Head of caudate nucleus (tissue), 42 donors: ENCODE results near the gene DOC2B.
"Not testable (repeated sequence)": the region's sequence is repeated elsewhere in the genome, so short reads cannot be mapped to it uniquely, and the experiment has no call there.

Experiments used
- DNase-seq, 42 donors: peaks; one replicate each; pipeline versions ENCODE4 v3.0.0 to v3.0.0-alpha.2; 2020 to 2021; ENCODE audit warnings: mixed read lengths in 7 of 42
- intact Hi-C: fragments of 100-400 bp; cut with DNase I; formaldehyde crosslinking; loops from one replicate; pipeline ENCODE4 v1.15.0; 2022

The DOC2B gene

GRCh38 chr17:177155-177554 is 4.3 kb downstream of the DOC2B start:
- no peak for DNase-seq
- intact Hi-C loops, result no loop called here

GRCh38 chr17:173166-173911 is 8.1 kb downstream of the DOC2B start:
- DNase-seq, result no peak
- intact Hi-C loops, result no loop called here

GRCh38 chr17:172401-172800 is 9.0 kb downstream of the DOC2B start:
- DNase-seq, result no peak

DNA sequence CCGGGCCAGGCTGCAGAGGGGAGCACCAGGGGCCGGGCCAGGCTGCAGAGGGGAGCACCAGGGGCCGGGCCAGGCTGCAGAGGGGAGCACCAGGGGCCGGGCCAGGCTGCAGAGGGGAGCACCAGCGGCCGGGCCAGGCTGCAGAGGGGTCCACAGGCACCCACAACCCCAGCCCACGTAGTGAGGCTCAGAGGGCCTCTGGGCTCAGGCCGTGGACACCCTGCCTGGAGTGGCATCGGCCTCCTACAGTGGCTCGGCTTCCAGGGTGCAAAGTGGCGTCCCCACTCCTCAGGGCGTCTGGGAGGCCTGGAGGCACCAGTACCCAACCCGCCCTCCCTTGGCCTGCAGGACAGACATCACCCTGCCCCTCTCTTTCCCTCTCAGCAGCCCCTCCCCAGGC is 9.6 kb downstream of the DOC2B start:
- intact Hi-C loops, result no loop called here
- DNase-seq, result no peak

More at GRCh38 chr17:172401-172800, 9.0 kb downstream of the DOC2B start:
- intact Hi-C loops, result no loop called here

DNA sequence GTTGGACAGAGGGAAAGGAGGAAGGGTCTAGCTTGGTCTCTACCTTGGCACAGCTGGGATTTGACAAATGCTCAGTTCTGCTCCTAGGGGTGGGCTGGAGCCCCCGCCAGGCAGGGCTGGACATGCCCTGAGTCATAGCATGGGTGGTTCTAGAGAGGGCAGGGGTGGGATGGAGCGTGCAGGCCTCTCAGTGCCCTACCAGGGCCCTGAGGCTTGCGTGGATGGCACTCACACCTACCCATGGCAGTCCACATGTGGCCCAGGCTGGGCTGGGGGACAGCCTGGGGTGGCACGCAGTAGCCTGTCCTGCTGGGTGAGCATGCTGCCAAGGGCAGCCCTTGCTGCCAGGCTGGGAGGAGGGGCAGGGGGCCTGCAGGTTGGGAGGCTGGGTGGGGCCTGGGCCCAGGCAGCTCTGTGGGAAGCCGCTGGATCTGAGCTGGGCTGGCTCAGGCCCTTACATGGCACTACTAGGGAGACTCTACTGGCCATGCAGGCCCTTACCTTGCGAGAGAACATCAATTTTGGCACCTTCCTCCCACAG is 11.2 kb downstream of the DOC2B start:
- intact Hi-C loops, result no loop called here
- DNase-seq, result no peak

DNA sequence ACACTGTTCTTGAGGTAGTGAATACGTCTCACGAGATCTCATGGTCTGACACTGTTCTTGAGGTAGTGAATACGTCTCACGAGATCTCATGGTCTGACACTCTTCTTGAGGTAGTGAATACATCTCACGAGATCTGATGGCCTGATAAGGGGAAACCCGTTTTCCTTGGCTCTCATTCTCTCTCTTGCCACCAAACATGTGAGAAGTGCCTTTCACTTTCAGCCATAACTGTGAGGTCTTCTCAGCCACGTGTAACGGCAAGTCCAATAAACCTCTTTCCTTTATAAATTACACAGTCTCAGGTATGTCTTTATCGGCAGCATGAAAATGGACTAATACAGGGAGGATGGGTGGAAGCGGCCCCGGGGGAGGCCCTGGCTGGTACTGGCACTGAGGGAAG is 12.8 kb downstream of the DOC2B start:
- intact Hi-C loops, DNase-seq: not testable (repeated sequence)

- DNase-seq, result no peak
- intact Hi-C loops, result no loop called here
Measured at GRCh38 chr17:165939-166338, 15.5 kb downstream of the DOC2B start.

- intact Hi-C loops, result loop anchor here (5.0 kb wide), 1 partner anchor 218 kb away; no protein-coding TSS in a partner anchor
- DNase-seq, result peak; percentile 49 to 88 (median 74)
Measured at GRCh38 chr17:164303-165235, 16.9 kb downstream of the DOC2B start.

- intact Hi-C loops, result loop anchor here (5.0 kb wide), 1 partner anchor 219 kb away; no protein-coding TSS in a partner anchor
- DNase-seq, result no peak
Measured at GRCh38 chr17:163514-164098, 17.8 kb downstream of the DOC2B start.

DNA sequence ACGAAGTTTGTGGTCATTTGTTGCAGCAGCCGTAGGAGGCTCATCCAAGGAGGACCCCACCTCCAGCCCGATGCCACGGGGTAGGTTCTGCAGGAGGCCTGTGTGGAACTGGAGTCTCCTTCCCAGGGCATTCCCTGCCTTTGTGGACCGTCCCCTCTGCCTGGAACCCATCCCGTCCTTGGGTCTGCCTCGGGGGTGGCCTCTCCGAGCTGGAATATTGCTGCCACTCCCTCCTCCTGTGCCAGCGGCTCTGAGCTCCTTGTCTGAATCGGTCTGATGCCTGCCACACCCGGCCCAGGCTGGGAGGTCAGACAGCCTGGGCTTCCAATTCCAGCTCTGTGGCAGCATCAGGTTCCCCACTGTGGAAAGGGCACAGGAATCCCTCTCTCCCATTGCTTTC is 18.8 kb downstream of the DOC2B start:
- intact Hi-C loops, result loop anchor here (5.0 kb wide), 1 partner anchor 220 kb away; no protein-coding TSS in a partner anchor
- no peak for DNase-seq

DNA sequence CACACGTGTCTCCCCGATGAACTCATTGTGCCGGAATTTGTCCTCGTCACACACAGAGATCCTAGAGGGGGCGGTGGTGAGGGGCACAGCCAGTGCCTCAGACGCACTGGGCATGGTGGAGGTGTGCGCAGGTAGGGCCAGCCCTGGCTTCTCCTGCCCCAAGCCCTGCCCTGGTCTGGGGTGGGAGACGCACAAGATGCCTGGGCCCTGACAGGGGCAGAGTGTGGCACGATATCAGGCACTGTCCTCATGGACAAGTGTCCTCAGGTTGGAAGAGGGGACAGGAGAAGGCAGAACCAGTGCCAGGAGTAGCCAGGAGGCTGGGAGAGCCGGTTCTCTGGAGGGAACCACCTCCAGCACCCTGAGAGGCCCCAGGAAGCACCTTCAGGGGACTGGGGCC is 20.0 kb downstream of the DOC2B start:
- no peak for DNase-seq
- intact Hi-C loops, result loop anchor here (5.0 kb wide), 1 partner anchor 221 kb away; no protein-coding TSS in a partner anchor

DNA sequence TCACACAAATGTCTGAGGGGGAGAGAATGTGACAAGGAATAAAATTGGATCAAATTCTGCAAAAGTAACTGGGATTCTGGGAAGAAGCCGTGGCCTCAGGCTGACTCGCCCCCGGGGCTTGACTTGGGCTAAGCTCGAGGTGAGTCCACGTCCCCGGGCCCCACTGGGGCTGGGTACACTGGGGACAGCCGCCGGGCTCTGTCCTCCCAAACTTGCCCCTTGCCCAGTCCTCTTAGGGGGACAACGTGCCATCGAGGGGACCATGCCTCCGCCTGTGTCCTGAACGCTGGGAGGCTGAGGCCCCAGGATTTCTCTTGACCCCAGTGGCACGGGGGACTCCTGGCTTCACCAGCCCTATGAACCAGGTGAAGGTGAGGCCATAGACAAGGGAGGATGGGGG is 21.1 kb downstream of the DOC2B start:
- DNase-seq, result no peak
- intact Hi-C loops, result loop anchor here (5.0 kb wide), 1 partner anchor 222 kb away; no protein-coding TSS in a partner anchor

GRCh38 chr17:159609-160008 is 21.8 kb downstream of the DOC2B start:
- intact Hi-C loops, result loop anchor here (5.0 kb wide), 1 partner anchor 223 kb away; no protein-coding TSS in a partner anchor
- no peak for DNase-seq

DNA sequence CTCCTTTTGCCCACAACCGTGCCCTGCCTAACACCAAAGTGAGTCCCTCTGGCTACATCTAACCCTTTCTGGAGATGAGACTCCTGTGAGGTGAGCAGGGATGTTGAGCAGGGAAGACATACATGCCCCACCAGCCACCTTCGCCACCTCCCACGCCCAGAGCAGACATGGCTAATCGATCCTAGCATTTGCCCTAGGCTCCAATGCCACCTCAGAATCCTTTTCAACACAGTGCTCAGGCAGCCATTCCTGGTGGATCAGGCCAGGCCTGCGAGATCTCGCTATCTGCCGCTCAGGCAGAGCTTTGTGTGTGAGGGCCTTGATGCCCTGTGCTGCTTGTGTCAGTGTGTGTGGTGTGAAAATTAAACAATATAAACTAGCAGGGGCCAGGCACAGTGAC is 23.1 kb downstream of the DOC2B start:
- DNase-seq, result no peak
- intact Hi-C loops, result no loop called here

- intact Hi-C loops, result no loop called here
- no peak for DNase-seq
Measured at GRCh38 chr17:157901-158300, 23.5 kb downstream of the DOC2B start.

DNA sequence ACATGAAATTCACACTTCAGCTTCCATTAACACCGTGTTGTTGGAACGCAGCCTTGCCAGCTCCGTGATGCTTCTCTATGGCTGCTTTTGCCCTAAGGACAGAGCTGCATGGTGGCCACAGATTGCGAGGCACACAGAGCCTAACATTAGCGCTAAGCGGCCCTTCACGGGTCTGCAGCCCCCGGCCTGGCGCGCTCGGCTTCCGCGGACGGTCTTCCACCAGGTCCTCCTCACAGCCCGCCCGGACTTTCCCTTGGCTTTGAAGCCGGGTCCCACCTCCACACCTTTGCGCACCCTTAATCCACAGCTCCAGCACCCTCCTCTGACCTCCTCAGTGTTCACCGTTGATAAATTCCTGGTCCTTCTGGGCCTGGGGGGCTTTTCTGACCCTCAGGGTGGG is 24.5 kb downstream of the DOC2B start:
- DNase-seq, result no peak
- intact Hi-C loops, result no loop called here

GRCh38 chr17:156094-156621 is 25.3 kb downstream of the DOC2B start:
- intact Hi-C loops, result no loop called here
- no peak for DNase-seq

GRCh38 chr17:155576-155975 is 25.9 kb downstream of the DOC2B start:
- no peak for DNase-seq
- intact Hi-C loops, result no loop called here

GRCh38 chr17:153851-154250 is 27.6 kb downstream of the DOC2B start:
- intact Hi-C loops, result no loop called here
- DNase-seq, result no peak
